Neural crest cell (in vitro differentiated cells): ENCODE measurements around the gene SCTR. TPM values are rescaled to one million over a fixed set of nuclear protein-coding genes. Genes with fewer than 3 reads are reported as not detected.

Experiments used
- DNase-seq: peaks from one replicate; pipeline ENCODE4 v3.0.0; 2021; ENCODE audit warnings: low read depth, mixed read lengths, low spot score
- H3K27ac Mint-ChIP-seq: one replicate; pipeline ENCODE4 v1.8.0; 2021; ENCODE audit warnings: mild to moderate bottlenecking, mixed read lengths; ENCODE audit not compliant: unreplicated experiment
- H3K27me3 Mint-ChIP-seq: 2 replicates; pipeline ENCODE4 v1.8.0; 2021; ENCODE audit warnings: low read depth, mild to moderate bottlenecking, mixed read lengths
- H3K36me3 Mint-ChIP-seq: 2 replicates; pipeline ENCODE4 v1.8.0; 2021; ENCODE audit warnings: low read depth, mild to moderate bottlenecking, mixed read lengths
- H3K4me1 Mint-ChIP-seq: 2 replicates; pipeline ENCODE4 v1.8.0; 2021; ENCODE audit warnings: mixed read lengths
- H3K4me3 Mint-ChIP-seq: one replicate; pipeline ENCODE4 v1.8.0; 2021; ENCODE audit warnings: mild to moderate bottlenecking, mixed read lengths
- H3K9me3 Mint-ChIP-seq: 2 replicates; pipeline ENCODE4 v1.8.0; 2021; ENCODE audit warnings: mixed read lengths
- CTCF ChIP-seq: fragments of 200-600 bp; sonication (generic); conservative IDR thresholded peaks from 2 replicates; pipeline ENCODE4 v1.5.0; 2021; ENCODE audit warnings: antibody characterized with exemption, mild to moderate bottlenecking
- total RNA-seq: library from RNA; stranded (reverse); gene quantifications from 2 replicates; pipeline ENCODE4 v1.2.1, GENCODE V29; 2021

The SCTR gene
- total RNA-seq, 1 donor from 2014 or later: not detected

- no peak overlapping the region for H3K27ac Mint-ChIP-seq
- no peak overlapping the region for H3K4me3 Mint-ChIP-seq
- H3K36me3 Mint-ChIP-seq: no peaks in the 10 kb centered on the region
- H3K4me1 Mint-ChIP-seq: peaks cover 9% of the 10 kb centered on the region
- DNase-seq: no peak
- H3K27me3 Mint-ChIP-seq: no peaks in the 10 kb centered on the region
- H3K9me3 Mint-ChIP-seq: no peaks in the 10 kb centered on the region
- no peak for TF ChIP-seq CTCF
These were observed 43.6 kb downstream of the SCTR start for GRCh38 chr2:119480718-119481142.

DNA sequence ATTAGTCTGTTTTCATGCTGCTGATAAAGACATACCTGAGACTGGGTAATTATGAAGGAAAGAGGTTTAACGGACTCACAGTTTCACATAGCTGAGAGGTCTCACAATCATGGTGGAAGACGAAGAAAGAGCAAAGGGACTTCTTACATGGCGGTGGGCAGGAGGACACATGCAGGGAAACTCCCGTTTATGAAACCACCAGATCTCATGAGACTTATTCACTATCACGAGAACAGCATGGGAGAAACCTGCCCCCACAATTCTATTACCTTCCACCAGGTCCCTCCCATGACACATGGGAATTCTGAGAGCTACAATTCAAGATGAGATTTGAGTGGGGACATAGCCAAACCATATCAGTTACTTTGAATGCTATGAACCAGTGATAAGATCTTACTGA, 44.1 kb downstream of the SCTR start:
- TF ChIP-seq CTCF: no peak
- H3K9me3 Mint-ChIP-seq: no peaks in the 10 kb centered on the region
- H3K4me3 Mint-ChIP-seq: no peak overlapping the region
- H3K4me1 Mint-ChIP-seq: peaks cover 11% of the 10 kb centered on the region
- H3K27me3 Mint-ChIP-seq: no peaks in the 10 kb centered on the region
- H3K27ac Mint-ChIP-seq: no peak overlapping the region
- no peak for DNase-seq
- H3K36me3 Mint-ChIP-seq: no peaks in the 10 kb centered on the region

- H3K27ac Mint-ChIP-seq: peak overlapping the region; percentile 67
These were observed 45.3 kb downstream of the SCTR start for GRCh38 chr2:119478978-119479295.

DNA sequence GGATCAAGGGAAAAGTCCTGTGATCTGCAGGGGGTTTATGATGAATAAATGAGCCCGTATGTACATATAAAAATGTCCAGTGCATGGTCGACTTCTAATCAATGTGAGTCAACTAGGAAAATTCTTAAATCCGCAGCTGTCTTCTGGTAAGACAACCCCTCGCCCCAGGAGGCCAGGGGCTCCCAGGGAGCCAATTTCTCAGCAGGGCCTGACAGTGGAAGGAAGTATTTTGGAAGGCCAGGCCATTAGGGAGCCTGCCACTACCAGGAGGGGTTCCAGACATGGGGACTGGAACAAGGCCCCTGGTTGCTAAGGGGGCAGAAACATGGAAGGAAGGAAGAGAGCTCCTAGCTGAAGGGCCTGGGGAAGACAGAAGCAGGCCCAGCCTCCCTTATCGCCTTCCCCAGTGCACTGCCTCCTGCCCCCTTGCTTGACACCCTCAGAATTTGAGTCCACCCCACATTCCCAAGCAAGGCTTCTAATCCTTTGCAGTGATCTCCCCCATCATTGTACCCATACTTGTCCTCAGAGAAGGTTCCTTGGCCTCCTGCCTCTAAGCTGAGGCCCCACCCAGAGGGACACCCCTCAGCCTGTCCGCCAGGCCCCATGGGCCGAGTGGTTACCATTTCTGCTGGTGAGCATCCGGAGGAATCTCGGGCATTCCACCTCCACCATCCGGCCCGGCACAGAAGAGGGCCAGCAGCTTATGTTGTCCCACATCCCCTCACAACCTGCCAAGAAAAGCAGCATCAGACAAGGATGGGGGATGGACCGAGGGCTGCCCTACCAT, 45.9 kb downstream of the SCTR start:
- Mint-ChIP-seq H3K27ac (peak overlapping the region; percentile 67), H3K9me3 (no peaks in the 10 kb centered on the region), H3K4me3 (no peak overlapping the region), H3K36me3 (no peaks in the 10 kb centered on the region), H3K4me1 (peaks cover 11% of the 10 kb centered on the region), H3K27me3 (no peaks in the 10 kb centered on the region)
- DNase-seq: no peak
- no peak for TF ChIP-seq CTCF

More at GRCh38 chr2:119478978-119479295, 45.3 kb downstream of the SCTR start:
- peaks cover 11% of the 10 kb centered on the region for H3K4me1 Mint-ChIP-seq
- no peak for DNase-seq
- H3K27me3 Mint-ChIP-seq: no peaks in the 10 kb centered on the region
- H3K9me3 Mint-ChIP-seq: no peaks in the 10 kb centered on the region
- no peak for TF ChIP-seq CTCF
- no peak overlapping the region for H3K4me3 Mint-ChIP-seq
- H3K36me3 Mint-ChIP-seq: no peaks in the 10 kb centered on the region

DNA sequence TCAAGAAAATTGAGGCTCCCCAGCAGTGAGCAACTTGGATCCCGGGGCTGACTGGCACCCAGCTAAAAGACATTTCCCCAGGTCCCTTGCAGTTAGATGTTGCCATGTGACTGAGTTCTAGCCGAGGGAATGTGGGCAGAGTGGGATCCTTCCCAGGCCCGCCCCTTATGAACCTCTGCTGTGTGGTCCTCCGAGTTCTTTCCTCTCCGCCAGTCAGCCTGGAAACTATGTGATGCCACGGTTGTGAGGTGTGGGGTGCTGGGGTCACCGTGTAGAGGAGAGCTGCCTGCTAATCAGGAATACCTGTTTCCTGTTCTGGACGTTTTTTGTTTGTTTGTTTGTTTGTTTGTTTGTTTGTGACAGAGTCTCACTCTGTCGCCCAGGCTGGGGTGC, 47.2 kb downstream of the SCTR start:
- DNase-seq: no peak
- H3K27ac Mint-ChIP-seq: no peak overlapping the region
- no peak for TF ChIP-seq CTCF
- H3K27me3 Mint-ChIP-seq: no peaks in the 10 kb centered on the region
- H3K4me1 Mint-ChIP-seq: peaks cover 11% of the 10 kb centered on the region
- no peaks in the 10 kb centered on the region for H3K36me3 Mint-ChIP-seq
- H3K9me3 Mint-ChIP-seq: no peaks in the 10 kb centered on the region
- no peak overlapping the region for H3K4me3 Mint-ChIP-seq
